ENCODE results near the gene TSPAN18.

TSPAN18 gene

GRCh38 chr11:44936525-44936924 lies 209.8 kb downstream of the TSPAN18 start:
- peak; percentile 70 for DNase-seq (ENCODE audit: low read depth)
- H3K4me3 ChIP-seq (ENCODE audit: low read length): no peak overlapping the region
- TF ChIP-seq, protein P1, sequence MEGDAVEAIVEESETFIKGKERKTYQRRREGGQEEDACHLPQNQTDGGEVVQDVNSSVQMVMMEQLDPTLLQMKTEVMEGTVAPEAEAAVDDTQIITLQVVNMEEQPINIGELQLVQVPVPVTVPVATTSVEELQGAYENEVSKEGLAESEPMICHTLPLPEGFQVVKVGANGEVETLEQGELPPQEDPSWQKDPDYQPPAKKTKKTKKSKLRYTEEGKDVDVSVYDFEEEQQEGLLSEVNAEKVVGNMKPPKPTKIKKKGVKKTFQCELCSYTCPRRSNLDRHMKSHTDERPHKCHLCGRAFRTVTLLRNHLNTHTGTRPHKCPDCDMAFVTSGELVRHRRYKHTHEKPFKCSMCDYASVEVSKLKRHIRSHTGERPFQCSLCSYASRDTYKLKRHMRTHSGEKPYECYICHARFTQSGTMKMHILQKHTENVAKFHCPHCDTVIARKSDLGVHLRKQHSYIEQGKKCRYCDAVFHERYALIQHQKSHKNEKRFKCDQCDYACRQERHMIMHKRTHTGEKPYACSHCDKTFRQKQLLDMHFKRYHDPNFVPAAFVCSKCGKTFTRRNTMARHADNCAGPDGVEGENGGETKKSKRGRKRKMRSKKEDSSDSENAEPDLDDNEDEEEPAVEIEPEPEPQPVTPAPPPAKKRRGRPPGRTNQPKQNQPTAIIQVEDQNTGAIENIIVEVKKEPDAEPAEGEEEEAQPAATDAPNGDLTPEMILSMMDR (conservative IDR thresholded peaks at IDR 0.05; ENCODE audit: low read length): peak; percentile 91

DNA sequence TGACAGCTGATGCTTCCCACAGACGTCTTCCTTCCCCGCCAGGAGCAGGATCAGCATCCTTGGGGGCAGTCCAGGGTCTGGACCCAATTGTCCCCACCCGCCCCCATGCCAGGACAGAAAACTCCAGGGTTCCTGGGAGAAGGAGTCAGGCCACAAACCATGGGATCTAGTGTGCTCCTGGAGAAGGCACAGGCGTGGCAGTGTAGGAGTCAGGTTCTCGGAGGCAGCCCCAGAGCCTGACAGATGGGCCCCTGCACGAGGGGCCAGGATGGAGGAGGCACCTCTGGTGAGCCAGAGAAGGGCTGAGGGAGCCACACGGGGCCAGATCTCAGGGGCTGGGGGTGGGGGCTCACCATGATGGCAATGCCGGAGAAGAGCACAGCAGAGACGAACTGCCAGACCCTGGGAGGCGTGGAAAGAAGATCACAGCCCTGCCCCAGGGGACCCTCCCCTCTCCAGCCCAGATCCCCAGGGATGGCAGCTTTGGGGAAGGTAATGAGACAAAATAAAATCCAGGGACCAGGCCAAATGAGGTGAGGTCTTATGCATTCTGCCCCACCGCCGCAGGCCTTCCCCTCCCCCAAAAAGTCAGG lies 210.3 kb downstream of the TSPAN18 start:
- no peak overlapping the region for H3K4me3 ChIP-seq (ENCODE audit: low read length)
- TF ChIP-seq, protein P1 (conservative IDR thresholded peaks at IDR 0.05; ENCODE audit: low read length): no peak
- DNase-seq (ENCODE audit: low read depth): no peak

DNA sequence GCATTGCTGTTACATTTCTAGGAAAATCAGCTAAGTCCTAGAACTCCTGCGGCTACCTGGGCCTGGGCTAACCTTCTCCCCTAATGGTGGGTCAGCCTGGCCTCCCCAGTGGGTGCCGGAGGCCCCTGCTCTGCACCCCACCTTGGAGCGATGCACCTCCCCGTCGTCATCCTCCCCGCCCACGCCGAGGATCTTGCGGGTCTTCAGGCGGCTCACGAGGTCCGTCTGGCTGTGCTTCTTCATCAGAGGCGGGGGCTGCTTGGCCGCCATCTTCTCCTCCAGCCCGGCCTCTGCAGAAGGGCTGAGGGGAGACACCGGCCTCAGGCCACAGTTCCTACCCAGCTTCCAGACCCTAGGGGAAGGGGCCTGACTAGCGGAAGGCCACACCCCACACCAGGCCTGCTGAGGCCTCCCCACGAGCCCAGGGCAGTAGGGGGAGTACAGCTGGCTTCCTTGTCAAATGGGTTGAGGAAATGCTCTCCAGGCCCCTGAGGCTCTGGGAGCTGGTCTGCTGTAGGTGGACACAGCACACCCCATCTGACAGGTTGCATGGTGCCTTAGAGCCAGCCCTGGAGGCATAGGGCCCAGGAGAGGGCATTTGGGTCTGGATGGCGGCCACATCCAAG lies 211.4 kb downstream of the TSPAN18 start:
- DNase-seq (ENCODE audit: low read depth): no peak
- no peak overlapping the region for H3K4me3 ChIP-seq (ENCODE audit: low read length)
- TF ChIP-seq, protein P1 (conservative IDR thresholded peaks at IDR 0.05; ENCODE audit: low read length): no peak

DNA sequence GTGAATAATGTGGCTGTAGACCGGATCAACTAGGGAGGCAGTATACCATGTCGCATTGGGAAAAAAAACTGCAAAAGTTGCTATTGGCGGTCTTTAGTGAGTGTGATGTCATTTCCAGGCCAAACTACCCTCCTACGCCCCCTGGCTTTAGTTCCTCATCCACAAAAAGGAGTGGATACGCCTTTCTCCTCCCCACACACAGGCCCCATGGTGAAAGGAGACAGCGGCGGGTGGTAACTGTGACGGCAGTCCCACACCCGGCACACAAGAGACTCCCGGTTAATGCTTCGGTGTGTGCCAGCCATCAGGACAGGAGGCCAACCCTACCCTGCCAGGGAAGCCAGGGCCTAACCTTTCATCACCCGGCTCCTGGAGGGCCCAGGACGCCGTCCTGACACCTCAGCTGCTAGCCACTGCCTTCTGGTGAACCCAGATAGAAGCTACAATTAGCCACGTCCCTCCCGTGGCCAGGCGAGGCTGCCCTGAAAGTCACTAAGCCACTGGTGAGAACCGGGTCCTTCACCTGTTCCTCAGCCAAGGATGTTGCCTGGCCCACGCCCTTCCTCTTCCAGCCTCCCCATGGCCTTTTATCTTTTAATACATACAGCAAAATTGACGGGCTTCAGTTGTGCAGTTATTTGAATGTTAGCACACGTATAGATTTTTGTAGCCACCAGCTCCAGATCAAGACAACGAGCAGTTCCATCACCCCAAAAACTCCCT lies 213.1 kb downstream of the TSPAN18 start:
- DNase-seq (ENCODE audit: low read depth): no peak
- no peak overlapping the region for H3K4me3 ChIP-seq (ENCODE audit: low read length)
- TF ChIP-seq, protein P1 (conservative IDR thresholded peaks at IDR 0.05; ENCODE audit: low read length): peak; percentile 25

- no peak for DNase-seq (ENCODE audit: low read depth)
These were observed 213.6 kb downstream of the TSPAN18 start for GRCh38 chr11:44940404-44940803.

GRCh38 chr11:44940835-44941234 lies 214.1 kb downstream of the TSPAN18 start:
- no peak overlapping the region for H3K4me3 ChIP-seq (ENCODE audit: low read length)
- TF ChIP-seq, protein P1 (conservative IDR thresholded peaks at IDR 0.05; ENCODE audit: low read length): no peak
- no peak for DNase-seq (ENCODE audit: low read depth)

More at GRCh38 chr11:44940404-44940803, 213.6 kb downstream of the TSPAN18 start:
- no peak overlapping the region for H3K4me3 ChIP-seq (ENCODE audit: low read length)
- TF ChIP-seq, protein P1 (conservative IDR thresholded peaks at IDR 0.05; ENCODE audit: low read length): no peak

Measured in AG10803 (cell line).